ENCODE data around the gene GOLGB1.

GOLGB1 gene

DNA sequence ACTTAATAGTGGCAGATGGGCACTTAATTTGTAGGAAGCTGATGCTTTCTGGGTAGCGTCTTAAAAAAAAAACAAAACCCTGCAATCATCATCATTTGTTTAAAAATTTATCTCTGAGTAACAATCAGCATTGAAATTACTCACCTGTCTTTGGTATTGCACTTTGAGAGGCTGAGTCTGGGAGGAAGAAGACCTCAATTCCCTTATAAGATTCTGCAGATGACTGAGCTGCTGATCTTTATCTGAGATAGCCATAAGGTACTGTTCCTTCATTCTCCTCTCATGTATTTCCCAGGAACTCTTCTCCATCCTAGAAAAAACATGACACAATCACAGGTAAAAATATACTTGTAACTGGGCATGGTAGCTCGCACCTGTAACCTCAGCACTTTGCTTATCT lies 72.4 kb downstream of the GOLGB1 start:
- no peak for DNase-seq

- DNase-seq: no peak
Measured at GRCh38 chr3:121670676-121671075, 78.9 kb downstream of the GOLGB1 start.

GRCh38 chr3:121667333-121667732 lies 82.2 kb downstream of the GOLGB1 start:
- no peak for DNase-seq

DNA sequence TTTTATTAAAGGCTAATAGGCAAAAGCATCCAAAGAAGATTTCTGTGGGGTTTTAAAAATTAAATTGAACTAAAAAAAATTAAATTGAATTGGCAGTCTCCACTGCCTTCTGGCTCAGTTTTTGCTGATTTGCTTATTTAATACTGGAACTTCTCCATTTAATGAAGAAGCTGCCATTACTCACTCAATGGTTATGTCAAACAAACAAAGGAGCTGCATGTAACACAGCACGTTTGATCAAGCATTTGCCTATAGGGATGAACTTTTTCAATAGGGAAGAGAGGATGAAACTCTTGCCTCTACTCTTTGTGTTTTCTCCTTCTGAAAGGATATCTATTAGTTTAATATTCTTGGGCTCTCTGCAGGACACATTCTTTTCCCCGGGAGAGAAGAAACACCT lies 84.1 kb downstream of the GOLGB1 start:
- DNase-seq: no peak

GRCh38 chr3:121663171-121663847 lies 86.2 kb downstream of the GOLGB1 start:
- DNase-seq: no peak

DNA sequence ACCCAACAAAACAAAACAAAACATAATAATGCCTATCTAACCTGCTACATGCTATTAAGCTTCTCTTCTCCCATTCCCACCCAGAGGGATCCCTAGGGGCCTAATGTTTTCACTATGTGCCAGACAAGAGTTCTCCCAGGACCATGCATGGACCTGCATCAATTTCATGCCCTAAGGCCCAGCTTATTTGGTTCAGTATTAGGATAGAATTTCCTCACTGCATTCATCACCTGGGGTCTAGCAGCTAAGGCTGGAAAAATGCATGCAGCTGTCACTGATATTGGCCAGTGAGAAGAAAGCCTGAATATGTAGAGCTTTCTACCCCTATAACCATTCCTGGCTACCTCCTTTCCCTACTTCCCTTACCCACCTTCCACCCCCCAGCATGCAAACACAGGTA lies 86.8 kb downstream of the GOLGB1 start:
- no peak for DNase-seq

GRCh38 chr3:121661376-121661775 lies 88.2 kb downstream of the GOLGB1 start:
- peak in 1 of 2 donors; percentile 10 for DNase-seq

GRCh38 chr3:121660356-121661171 lies 89.0 kb downstream of the GOLGB1 start, which contains the start of gene HCLS1:
HCLS1 (minus strand) TSS chr3:121660903; CDS start chr3:121658347, 2,556 bp downstream.
- peak; percentile 79 to 82 for DNase-seq

DNA sequence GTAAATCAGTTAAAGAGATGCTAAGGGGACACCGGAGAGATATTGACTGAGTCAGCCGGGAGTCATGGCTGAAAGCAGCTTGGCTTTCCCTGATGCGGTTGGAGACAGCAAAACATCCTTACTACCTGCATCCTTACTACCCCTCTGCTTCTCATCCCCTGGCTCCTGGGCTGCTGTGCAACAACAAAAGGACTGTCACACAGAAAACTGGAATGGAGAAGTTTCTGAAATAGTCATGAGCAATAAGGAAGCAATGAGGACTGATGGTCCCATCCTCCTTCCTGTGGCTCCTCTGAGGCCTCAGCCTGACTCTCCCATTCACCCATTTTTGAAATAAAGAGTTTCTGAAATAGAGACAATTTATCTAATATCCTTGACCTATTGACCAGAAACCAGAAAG lies 90.0 kb downstream of the GOLGB1 start:
- DNase-seq: peak in 1 of 2 donors; percentile 4

DNA sequence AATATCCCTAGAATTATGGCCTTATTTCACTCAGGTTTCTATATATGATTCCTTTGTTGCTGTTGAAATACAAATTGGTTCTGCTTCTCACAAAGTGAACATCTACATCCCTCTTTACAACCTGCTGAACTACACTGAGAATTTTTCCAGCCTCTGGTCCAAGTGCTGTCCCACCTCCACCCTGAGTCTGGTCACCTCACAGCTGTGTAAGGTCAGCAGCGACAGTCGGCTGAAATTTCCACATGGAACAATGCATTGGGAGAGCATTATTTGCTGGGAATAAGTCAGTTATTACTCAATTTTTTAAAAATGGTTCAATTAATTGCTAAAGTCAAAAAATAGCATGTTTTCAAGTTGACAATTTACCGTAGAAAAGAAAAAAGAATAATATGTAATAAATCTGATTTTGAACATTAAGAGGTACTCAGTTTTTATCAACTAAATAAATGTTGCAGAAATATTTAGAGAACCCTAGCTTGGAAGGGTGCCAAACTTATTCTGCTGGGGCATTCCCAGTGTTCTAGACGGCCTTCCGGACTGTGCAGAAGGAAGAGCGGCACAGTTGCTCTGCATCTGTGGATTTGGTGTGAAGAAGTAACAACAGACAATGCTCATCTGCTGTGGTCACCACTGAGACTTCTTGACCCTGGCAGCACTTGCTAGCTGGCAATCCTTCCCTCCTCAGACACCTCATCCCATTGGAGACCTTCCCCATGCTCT lies 90.7 kb downstream of the GOLGB1 start:
- no peak for DNase-seq

DNA sequence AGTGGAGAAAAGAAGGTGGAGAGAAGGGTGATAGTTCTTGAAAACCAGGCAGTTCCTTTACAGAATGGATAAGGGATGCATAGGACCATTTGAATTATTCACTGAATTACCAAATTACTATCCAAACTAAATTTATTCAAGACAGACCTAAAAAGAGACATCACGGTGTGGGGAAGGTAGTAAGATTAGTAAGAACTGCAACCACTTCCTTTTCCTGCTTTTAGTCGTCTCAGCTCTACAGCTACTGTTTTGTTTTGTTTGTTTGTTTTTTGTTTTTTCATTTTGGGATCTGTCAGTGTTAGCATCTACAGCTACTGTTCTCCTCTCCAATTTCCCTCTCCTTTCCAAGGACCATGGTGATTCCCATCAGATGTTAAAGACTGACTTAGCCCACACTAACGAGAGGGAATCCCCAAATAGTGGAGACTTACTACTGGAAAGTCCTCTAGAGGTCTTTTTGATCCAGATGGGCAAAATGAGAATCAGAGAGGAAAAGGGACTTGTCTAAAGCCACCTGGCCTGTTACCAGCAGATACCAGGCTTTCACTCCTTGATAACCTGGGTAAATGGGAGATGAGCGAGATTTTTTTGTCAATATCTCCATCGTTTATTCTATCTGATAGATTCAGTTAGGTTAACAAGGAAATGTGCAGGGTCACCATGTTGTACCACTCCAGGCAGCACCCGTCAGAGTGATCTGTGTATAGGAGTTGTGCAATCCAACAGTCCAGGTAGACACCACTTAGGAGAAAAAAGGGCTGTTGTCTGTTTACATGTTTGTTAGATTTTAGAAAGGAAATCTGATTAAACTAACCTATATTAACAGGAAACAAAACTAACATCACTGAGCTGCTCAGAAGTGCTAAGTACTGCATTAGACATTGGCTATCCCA lies 94.8 kb downstream of the GOLGB1 start:
- DNase-seq: peak in 1 of 2 donors; percentile 49

- no peak for DNase-seq
Measured at GRCh38 chr3:121651684-121652083, 97.9 kb downstream of the GOLGB1 start.

GRCh38 chr3:121649645-121650044 lies 99.9 kb downstream of the GOLGB1 start:
- DNase-seq: no peak

GRCh38 chr3:121648219-121648958 lies 101.2 kb downstream of the GOLGB1 start:
- DNase-seq: no peak

DNA sequence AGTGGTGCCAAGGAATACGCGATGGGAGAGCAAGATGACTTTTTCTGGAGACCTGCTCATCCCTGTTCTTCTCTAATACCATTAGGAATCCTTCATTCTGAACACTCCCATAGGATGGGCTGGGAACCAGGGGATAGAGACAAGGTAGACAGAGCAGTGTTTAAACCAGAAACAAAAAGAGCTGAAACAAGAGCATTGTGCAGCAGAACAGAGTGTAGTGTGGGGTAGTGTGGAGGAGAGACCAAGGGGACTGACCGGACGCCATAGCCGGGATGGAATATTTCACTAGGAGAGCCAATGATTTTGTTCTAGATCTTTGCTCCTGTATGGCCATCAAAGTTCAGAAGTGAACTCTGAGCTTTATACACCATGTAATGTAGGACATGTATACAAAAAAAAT lies 104.5 kb downstream of the GOLGB1 start:
- no peak for DNase-seq

DNA sequence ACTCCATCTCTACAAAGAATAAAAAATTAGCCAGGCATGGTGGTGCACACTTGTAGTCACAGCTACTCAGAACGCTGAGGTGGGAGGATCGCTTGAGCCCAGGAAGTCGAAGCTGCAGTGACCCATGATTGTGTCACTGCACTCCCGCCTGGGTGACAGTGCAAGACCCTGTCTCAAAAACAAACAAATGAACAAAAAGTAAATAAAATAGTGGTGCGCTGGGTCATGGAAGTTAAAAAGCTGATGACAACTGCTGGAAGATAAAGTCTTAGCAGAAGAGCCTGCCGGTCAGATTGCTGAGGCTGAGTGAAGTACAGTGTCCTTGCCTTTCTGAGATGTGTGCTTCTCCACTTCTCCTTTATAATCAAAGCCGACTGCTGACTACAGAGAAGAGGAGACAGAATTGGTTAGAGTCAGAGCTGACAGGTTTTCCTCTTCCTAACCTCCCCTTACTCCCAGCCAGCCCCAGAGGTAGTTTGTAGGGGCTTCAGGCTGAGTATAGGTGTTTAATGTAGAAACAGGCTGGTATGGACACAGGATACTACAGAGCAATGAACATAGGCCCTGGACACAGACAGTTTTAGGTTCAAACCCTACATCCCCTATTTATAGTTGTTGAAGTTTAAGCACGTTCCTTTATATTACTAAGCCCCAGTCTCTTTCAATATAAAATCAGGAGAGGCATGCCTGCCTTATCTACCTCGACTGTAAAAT lies 106.8 kb downstream of the GOLGB1 start:
- no peak for DNase-seq

DNA sequence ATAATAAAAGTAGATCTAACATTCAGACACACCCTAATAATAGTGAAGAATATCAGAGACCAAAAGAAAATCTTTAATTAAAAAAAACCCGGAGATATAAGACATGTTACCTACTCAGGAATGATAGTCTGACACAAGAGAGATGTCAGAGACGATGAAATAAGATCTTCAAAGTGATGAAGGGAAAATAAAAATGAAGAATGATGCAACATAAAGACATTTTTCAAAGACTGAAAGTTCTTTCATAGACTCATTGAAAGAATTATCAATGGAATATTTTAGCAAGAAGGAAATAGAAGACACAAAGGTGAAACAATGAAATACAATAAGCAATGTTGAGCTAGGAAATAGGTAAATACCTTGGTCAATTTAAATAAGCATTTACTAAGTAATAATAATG lies 108.4 kb downstream of the GOLGB1 start:
- DNase-seq: no peak

- DNase-seq: no peak
Measured at GRCh38 chr3:121637922-121638321, 111.6 kb downstream of the GOLGB1 start.

DNA sequence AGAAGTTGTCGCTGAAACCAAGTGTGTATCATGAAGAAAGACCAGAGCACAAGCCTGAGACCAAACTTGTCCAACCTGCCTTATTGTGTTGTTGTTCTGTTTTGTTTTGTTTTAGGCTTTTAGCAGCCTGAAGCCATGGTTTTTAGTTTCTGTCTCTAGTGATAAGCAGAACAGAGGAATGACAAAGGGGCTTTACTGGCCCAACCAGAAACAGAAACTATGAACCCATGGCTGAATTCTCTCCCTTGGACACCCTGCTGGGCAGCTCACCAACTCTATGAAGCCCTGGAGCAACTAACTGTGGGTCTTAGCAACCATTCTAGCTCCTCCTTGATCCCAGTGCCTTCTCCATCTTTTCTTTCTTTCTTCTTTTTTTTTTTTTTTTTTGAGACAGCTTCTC lies 119.2 kb downstream of the GOLGB1 start:
- DNase-seq: no peak

DNA sequence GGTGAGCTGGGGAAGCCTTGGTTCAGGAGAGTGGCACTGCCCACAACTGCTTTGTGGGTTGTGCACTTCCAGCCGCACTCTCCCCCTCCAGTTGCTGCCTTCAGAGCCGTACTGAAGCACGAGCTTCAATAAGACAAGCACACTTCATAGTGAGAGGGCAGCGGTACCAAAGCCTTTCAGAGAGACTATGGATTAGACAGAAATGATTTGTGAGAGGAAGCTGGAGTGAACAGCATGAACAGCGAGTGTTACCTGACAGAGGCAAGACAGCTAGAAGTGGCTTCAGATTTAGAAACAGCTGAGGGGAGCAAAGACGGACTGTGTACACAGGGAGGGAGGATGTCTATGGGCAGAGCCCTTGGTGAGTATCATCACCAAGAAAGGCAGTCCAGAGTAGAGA lies 119.9 kb downstream of the GOLGB1 start:
- no peak for DNase-seq

DNA sequence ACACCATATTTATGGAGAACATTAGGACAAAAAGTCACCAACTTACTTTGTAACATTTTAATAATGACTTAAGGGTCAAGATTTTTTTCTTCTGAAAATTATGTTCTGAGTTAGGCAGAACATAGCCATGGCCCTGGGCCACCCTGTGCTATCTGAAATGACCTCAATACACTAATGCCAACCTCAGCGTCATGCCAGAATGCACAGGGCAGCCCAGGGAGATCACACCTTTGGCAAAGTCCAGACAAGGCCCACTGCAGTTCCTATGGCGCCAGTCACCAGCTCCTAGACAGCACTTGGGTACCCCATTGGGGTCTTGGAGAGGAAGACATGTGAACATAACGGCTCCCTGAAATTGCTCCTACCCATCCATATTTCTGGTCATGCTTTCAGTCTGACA lies 121.9 kb downstream of the GOLGB1 start:
- DNase-seq: no peak
